Caco-2 (cell line): ENCODE measurements around the gene COA1. TPM values are rescaled to one million over a fixed set of nuclear protein-coding genes. Genes with fewer than 3 reads are reported as not detected.

Source experiments
- BruUV-seq: library from RNA; stranded (reverse); fragments of 400-500 nt; replicated peaks from 2 replicates; lab custom pipeline; 2021; lab: Mats Ljungman, UMichigan
- CTCF ChIA-PET: fragments of 300-600 bp; sonication (Branson Sonifier 250); formaldehyde crosslinking; loops from one replicate; lab custom pipeline; 2022; ENCODE audit warnings: antibody characterized with exemption; lab: Charles Lee
- POLR2A ChIA-PET: fragments of 300-600 bp; sonication (Branson Sonifier 250); formaldehyde crosslinking; loops from one replicate; lab custom pipeline; 2022; ENCODE audit warnings: antibody characterized with exemption; lab: Charles Lee
- DNase-seq, 2 experiments: peaks; one replicate each; pipeline versions ENCODE4 v3.0.0 to v3.0.0-alpha.2; 2020 to 2022
- H3K27me3 ChIP-seq: replicated peaks from 2 replicates; pipeline ENCODE4 v1.6.0; 2011; ENCODE audit warnings: low read length; ENCODE audit not compliant: control insufficient read depth, insufficient read depth
- H3K36me3 ChIP-seq: 2 replicates; pipeline ENCODE4 v1.5.1; 2011; ENCODE audit warnings: low read length; ENCODE audit not compliant: control insufficient read depth, insufficient read depth
- H3K4me1 ChIP-seq: fragments of 250-450 bp; sonication (Bioruptor Pico); 2 replicates; pipeline ENCODE4 v1.5.1; 2020; ENCODE audit warnings: mild to moderate bottlenecking
- H3K4me3 ChIP-seq: 2 replicates; pipeline ENCODE4 v1.5.1; 2011; ENCODE audit warnings: low read depth, mild to moderate bottlenecking, control low read depth, low read length
- H3K9me3 ChIP-seq: fragments of 250-450 bp; sonication (Bioruptor Pico); 2 replicates; pipeline ENCODE4 v1.5.1; 2020; ENCODE audit warnings: mild to moderate bottlenecking, moderate library complexity
- H3K27ac Mint-ChIP-seq: one replicate; pipeline ENCODE4 v1.8.0; 2022; ENCODE audit warnings: mixed read lengths; ENCODE audit not compliant: unreplicated experiment
- H3K27me3 Mint-ChIP-seq: one replicate; pipeline ENCODE4 v1.8.0; 2022; ENCODE audit warnings: mixed read lengths; ENCODE audit not compliant: insufficient read depth, unreplicated experiment
- H3K36me3 Mint-ChIP-seq: one replicate; pipeline ENCODE4 v1.8.0; 2022; ENCODE audit warnings: mild to moderate bottlenecking, mixed read lengths; ENCODE audit not compliant: insufficient read depth, unreplicated experiment
- H3K4me1 Mint-ChIP-seq: one replicate; pipeline ENCODE4 v1.8.0; 2022; ENCODE audit warnings: low read depth, mixed read lengths; ENCODE audit not compliant: unreplicated experiment
- H3K4me3 Mint-ChIP-seq: one replicate; pipeline ENCODE4 v1.8.0; 2022; ENCODE audit warnings: mild to moderate bottlenecking, moderate library complexity, mixed read lengths; ENCODE audit not compliant: unreplicated experiment
- H3K9me3 Mint-ChIP-seq: one replicate; pipeline ENCODE4 v1.8.0; 2022; ENCODE audit warnings: mixed read lengths; ENCODE audit not compliant: unreplicated experiment
- CTCF ChIP-seq, 2 experiments: fragments of 200-600 bp in 1 of 2; IDR thresholded peaks; 1 replicate in 1 of 2; 2 replicates in 1 of 2; pipeline versions ENCODE4 v1.5.1 to v1.8.0; 2011 to 2022; ENCODE audit warnings: antibody characterized with exemption in 1 of 2, control low read depth in 1 of 2, inconsistent platforms in 1 of 2, low read depth in 1 of 2, low read length in 1 of 2, mild to moderate bottlenecking in 1 of 2, moderate library complexity in 1 of 2; ENCODE audit not compliant: insufficient read depth in 1 of 2, severe bottlenecking in 1 of 2, unreplicated experiment in 1 of 2
- intact Hi-C: fragments of 100-400 bp; cut with micrococcal nuclease; formaldehyde crosslinking; loops from one replicate; pipeline ENCODE4 v1.10.0; 2022; ENCODE audit not compliant: unreplicated experiment
- total RNA-seq: library from RNA; stranded (reverse); gene quantifications from 2 replicates; pipeline ENCODE4 v1.2.3, GENCODE V29; 2022

Gene COA1
- total RNA-seq, 1 experiment from 2014 or later, result 94.7 TPM

- no TSS peak for BruUV-seq
- ChIA-PET POLR2A (interaction anchor here (0.9 kb wide), 1 partner anchor 44 kb away, joined by 3 read pairs; no protein-coding TSS in a partner anchor), CTCF (no interaction called here)
- H3K4me3 ChIP-seq, result no peak overlapping the region
- no peak for TF ChIP-seq CTCF (IDR thresholded peaks at IDR 0.05; ENCODE audit: insufficient read depth in 1 of 2, low read depth in 1 of 2, low read length in 1 of 2, severe bottlenecking in 1 of 2, unreplicated experiment in 1 of 2)
- Mint-ChIP-seq H3K4me3 (no peak overlapping the region), H3K27me3 (no peaks in the 10 kb centered on the region), H3K27ac (no peak overlapping the region), H3K4me1 (peaks cover 5% of the 10 kb centered on the region), H3K9me3 (no peaks in the 10 kb centered on the region), H3K36me3 (peaks cover 74% of the 10 kb centered on the region)
- no peaks in the 10 kb centered on the region for H3K27me3 ChIP-seq
- H3K9me3 ChIP-seq, result no peaks in the 10 kb centered on the region
- H3K36me3 ChIP-seq, result 0 out of 2 replicates have a peak, but pooled peaks cover 1% of the 10 kb centered on the region
- no peak for DNase-seq
- intact Hi-C loops, result no loop called here
- H3K4me1 ChIP-seq, result no peaks in the 10 kb centered on the region
Observed at GRCh38 chr7:43626695-43627094, 102.6 kb downstream of the COA1 start.

GRCh38 chr7:43625980-43626379 lies 103.3 kb downstream of the COA1 start:
- TF ChIP-seq CTCF (IDR thresholded peaks at IDR 0.05; ENCODE audit: insufficient read depth in 1 of 2, low read depth in 1 of 2, low read length in 1 of 2, severe bottlenecking in 1 of 2, unreplicated experiment in 1 of 2), result no peak
- BruUV-seq, result no TSS peak
- Histone ChIP-seq H3K36me3 (0 out of 2 replicates have a peak, but pooled peaks cover 1% of the 10 kb centered on the region), H3K4me3 (no peak overlapping the region), H3K27me3 (no peaks in the 10 kb centered on the region), H3K4me1 (no peaks in the 10 kb centered on the region), H3K9me3 (no peaks in the 10 kb centered on the region)
- POLR2A ChIA-PET, result no interaction called here
- no peaks in the 10 kb centered on the region for H3K27me3 Mint-ChIP-seq
- peaks cover 5% of the 10 kb centered on the region for H3K4me1 Mint-ChIP-seq
- CTCF ChIA-PET, result no interaction called here
- no peaks in the 10 kb centered on the region for H3K9me3 Mint-ChIP-seq
- H3K36me3 Mint-ChIP-seq, result peaks cover 67% of the 10 kb centered on the region
- intact Hi-C loops, result no loop called here
- no peak overlapping the region for H3K27ac Mint-ChIP-seq
- no peak for DNase-seq
- no peak overlapping the region for H3K4me3 Mint-ChIP-seq

- Mint-ChIP-seq H3K4me3 (no peak overlapping the region), H3K4me1 (peaks cover 2% of the 10 kb centered on the region), H3K27me3 (no peaks in the 10 kb centered on the region), H3K36me3 (peaks cover 67% of the 10 kb centered on the region), H3K27ac (no peak overlapping the region), H3K9me3 (no peaks in the 10 kb centered on the region)
- no peaks in the 10 kb centered on the region for H3K9me3 ChIP-seq
- POLR2A ChIA-PET, result no interaction called here
- CTCF ChIA-PET, result no interaction called here
- no peak for DNase-seq
- H3K27me3 ChIP-seq, result no peaks in the 10 kb centered on the region
- TF ChIP-seq CTCF (IDR thresholded peaks at IDR 0.05; ENCODE audit: insufficient read depth in 1 of 2, low read depth in 1 of 2, low read length in 1 of 2, severe bottlenecking in 1 of 2, unreplicated experiment in 1 of 2), result no peak
- no peak overlapping the region for H3K4me3 ChIP-seq
- H3K4me1 ChIP-seq, result no peaks in the 10 kb centered on the region
- intact Hi-C loops, result no loop called here
- BruUV-seq, result no TSS peak
- 0 out of 2 replicates have a peak, but pooled peaks cover 1% of the 10 kb centered on the region for H3K36me3 ChIP-seq
Observed at GRCh38 chr7:43625453-43625852, 103.9 kb downstream of the COA1 start.
